ENCODE data around the gene WDR54.
A peak's percentile ranks its signal among the peaks of the same experiment; 100 is the strongest.
"Not testable (repeated sequence)": the region's sequence is repeated elsewhere in the genome, so short reads cannot be mapped to it uniquely, and the experiment has no call there.

WDR54 gene

DNA sequence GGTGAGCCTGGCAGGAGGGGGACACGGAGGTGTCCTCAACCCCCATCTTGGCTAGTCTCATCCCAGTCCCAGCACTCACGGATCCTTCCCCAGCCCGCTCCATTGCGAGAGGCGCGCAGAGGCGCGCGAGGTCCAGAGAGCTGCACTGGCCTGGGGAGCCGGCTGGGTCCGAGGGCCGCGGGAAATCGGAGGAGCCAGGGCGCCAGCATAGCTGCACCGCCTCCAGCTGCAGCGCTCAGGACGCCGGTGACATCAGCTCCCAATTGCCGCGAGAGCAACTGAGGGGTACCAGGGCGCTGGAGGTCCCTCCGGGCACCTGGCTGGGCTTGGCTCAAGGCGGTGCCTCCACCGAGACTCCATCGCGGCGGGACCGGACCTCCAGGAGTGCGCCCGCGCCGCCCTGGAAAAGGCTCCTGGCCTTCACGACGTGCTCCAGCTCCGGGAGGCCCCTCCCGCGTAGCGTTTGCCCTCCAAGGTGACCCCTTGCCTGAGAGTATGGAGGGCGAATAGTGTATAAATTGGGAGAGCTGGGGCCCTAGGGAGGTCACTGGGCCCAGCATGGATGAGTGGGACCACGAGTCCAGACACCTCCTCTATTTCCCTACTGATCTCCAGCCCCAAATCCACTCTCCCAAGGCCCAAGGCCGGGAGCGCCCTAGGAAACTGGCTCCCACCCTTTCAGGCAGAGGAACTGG lies 14.7 kb downstream of the WDR54 start:
- Histone ChIP-seq H3K27ac (ENCODE audit: low read length) (no peak overlapping the region), H3K27me3 (ENCODE audit: low read depth, low read length) (no peaks in the 10 kb centered on the region), H3K36me3 (ENCODE audit: control insufficient read depth in 1 of 2, insufficient read depth in 2 of 2, low read length in 2 of 2) (peaks cover 0 to 14% of the 10 kb centered on the region in 2 donors), H3K4me1 (ENCODE audit: control insufficient read depth in 1 of 2, insufficient read depth in 2 of 2, low read length in 2 of 2) (peaks cover 11 to 44% of the 10 kb centered on the region in 2 donors), H3K4me3 (ENCODE audit: low read depth in 1 of 2, low read length in 2 of 2) (peak overlapping the region in 1 of 2 donors; percentile 11), H3K9me3 (ENCODE audit: control insufficient read depth in 1 of 2, low read length in 2 of 2) (no peaks in the 10 kb centered on the region)

DNA sequence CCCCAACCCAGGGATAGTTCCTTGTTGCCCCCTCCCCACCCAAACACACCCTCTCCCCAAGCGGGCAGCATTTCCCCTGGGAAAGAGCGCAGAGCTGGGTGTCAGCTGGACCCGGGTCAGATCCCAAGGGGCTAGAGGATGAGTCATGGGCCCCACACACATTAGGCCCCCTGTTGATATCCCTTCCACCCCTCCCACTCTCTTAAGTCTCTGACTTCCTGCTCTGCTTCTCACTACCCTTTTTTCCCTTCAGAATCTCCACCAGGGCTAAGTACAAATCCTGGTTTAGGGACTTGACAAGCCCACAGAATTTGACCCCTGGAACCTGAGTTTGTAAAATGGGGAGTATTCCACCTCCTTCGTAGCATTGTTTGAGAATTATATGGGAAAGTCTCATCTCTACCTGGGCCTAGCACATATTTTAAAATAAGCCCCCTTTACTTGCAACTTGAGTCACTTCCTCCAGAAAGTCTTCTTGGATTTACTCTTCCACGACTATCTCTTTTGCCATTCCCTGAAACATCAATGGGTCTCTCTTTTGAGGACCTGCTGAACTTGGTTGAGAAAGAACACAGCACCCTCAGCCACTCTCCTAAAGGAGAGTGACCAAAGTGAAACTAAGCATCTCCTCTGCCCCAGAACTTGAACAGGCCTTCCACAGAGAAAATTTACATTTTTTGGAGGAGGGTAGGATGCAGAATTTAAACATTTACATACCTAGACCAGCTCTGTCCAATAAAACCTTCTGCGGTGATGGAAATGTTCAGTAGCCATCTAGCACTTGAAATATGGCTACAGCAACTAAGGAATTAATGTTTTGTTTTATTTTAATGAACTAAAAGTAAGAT lies 15.5 kb downstream of the WDR54 start:
- peak overlapping the region in 1 of 2 donors; percentile 11 for H3K4me3 ChIP-seq (ENCODE audit: low read depth in 1 of 2, low read length in 2 of 2)
- peaks cover 11 to 46% of the 10 kb centered on the region in 2 donors for H3K4me1 ChIP-seq (ENCODE audit: control insufficient read depth in 1 of 2, insufficient read depth in 2 of 2, low read length in 2 of 2)

DNA sequence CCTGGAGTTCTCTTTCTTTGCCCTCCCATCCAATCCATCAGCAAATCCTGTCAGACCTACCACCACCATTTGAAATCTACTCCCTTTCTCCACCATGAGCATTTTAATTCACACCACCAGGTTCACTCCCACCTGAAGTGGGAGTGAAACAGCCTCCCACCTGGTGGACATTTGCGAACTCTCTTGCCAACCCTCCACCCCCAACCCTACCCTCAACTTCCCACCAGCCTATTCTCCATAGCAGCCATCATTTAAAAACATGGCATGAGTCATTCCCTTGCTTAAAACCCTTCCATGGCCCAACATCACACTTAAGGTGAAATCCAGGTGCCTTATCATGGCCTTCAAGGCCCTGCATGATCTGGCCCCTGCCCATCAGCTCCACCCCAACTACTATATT lies 16.7 kb downstream of the WDR54 start:
- H3K27ac ChIP-seq (ENCODE audit: low read length) = no peak overlapping the region
- peaks cover 11 to 46% of the 10 kb centered on the region in 2 donors for H3K4me1 ChIP-seq (ENCODE audit: control insufficient read depth in 1 of 2, insufficient read depth in 2 of 2, low read length in 2 of 2)
- H3K4me3 ChIP-seq (ENCODE audit: low read depth in 1 of 2, low read length in 2 of 2) = peak overlapping the region; percentile 69 to 70

More for the DNA sequence above, 15.5 kb downstream of the WDR54 start:
- H3K27ac ChIP-seq (ENCODE audit: low read length) = no peak overlapping the region
- no peaks in the 10 kb centered on the region for H3K9me3 ChIP-seq (ENCODE audit: control insufficient read depth in 1 of 2, low read length in 2 of 2)
- H3K27me3 ChIP-seq (ENCODE audit: low read depth, low read length) = peaks cover 2% of the 10 kb centered on the region
- peaks cover 0 to 6% of the 10 kb centered on the region in 2 donors for H3K36me3 ChIP-seq (ENCODE audit: control insufficient read depth in 1 of 2, insufficient read depth in 2 of 2, low read length in 2 of 2)

DNA sequence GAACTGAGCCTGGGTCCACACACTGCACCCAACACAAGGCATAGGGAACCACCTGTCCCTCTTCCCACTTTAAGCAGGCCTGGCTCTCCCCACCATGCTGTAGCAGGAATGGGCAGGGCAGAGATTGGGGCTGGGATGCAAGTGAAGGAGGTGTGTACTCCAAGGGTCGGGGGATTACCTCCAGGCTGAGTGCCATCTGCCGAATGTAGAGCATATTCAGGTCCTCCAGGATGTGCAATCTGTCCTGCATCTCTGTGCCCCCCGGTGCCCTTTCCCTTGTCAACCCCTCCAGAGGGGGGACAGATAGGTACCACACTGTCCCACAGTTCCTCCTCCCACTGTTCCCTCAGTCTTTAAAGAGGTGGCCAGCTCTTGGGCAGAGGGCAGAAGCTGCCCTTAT lies 17.8 kb downstream of the WDR54 start:
- H3K9me3 ChIP-seq (ENCODE audit: control insufficient read depth in 1 of 2, low read length in 2 of 2) = no peaks in the 10 kb centered on the region
- H3K27me3 ChIP-seq (ENCODE audit: low read depth, low read length) = peaks cover 7% of the 10 kb centered on the region
- no peaks in the 10 kb centered on the region for H3K36me3 ChIP-seq (ENCODE audit: control insufficient read depth in 1 of 2, insufficient read depth in 2 of 2, low read length in 2 of 2)
- H3K27ac ChIP-seq (ENCODE audit: low read length) = peak overlapping the region; percentile 72
- H3K4me3 ChIP-seq (ENCODE audit: low read depth in 1 of 2, low read length in 2 of 2) = peak overlapping the region; percentile 69 to 70
- peaks cover 11 to 46% of the 10 kb centered on the region in 2 donors for H3K4me1 ChIP-seq (ENCODE audit: control insufficient read depth in 1 of 2, insufficient read depth in 2 of 2, low read length in 2 of 2)

More for the DNA sequence above, 16.7 kb downstream of the WDR54 start:
- Histone ChIP-seq H3K36me3 (ENCODE audit: control insufficient read depth in 1 of 2, insufficient read depth in 2 of 2, low read length in 2 of 2) (no peaks in the 10 kb centered on the region), H3K9me3 (ENCODE audit: control insufficient read depth in 1 of 2, low read length in 2 of 2) (no peaks in the 10 kb centered on the region), H3K27me3 (ENCODE audit: low read depth, low read length) (peaks cover 7% of the 10 kb centered on the region)

DNA sequence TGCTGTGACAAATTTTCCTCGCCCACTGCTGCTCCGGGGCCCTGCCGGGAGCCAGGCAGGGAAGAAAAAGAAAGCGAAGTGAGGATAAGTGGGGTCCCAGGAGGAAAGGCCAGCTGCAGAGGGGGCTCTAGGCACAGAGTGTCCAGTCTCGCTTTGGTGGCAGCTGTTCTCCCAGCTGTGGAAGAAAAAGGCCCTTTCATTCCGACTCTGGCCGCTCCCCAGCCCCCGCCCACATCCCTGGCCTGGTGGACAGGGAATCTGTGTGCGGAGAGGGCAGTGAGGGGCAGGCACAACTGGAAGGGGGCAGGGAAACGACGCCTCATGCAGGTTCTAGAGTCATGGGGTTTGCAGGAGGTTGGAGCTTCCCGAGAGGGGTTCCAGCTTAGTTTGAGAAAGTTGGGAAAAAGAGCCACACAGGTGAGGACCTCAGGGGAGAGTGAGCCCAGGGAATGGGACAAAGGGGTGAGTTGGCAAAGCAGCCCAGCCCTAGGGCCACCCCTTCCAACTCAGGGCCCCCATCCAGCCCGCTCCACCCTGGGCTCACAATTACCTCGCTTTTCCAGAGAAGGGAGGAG lies 18.4 kb downstream of the WDR54 start:
- Histone ChIP-seq H3K27me3 (ENCODE audit: low read depth, low read length) (peaks cover 7% of the 10 kb centered on the region), H3K27ac (ENCODE audit: low read length) (peak overlapping the region; percentile 72), H3K9me3 (ENCODE audit: control insufficient read depth in 1 of 2, low read length in 2 of 2) (no peaks in the 10 kb centered on the region), H3K36me3 (ENCODE audit: control insufficient read depth in 1 of 2, insufficient read depth in 2 of 2, low read length in 2 of 2) (no peaks in the 10 kb centered on the region), H3K4me1 (ENCODE audit: control insufficient read depth in 1 of 2, insufficient read depth in 2 of 2, low read length in 2 of 2) (peaks cover 11 to 46% of the 10 kb centered on the region in 2 donors), H3K4me3 (ENCODE audit: low read depth in 1 of 2, low read length in 2 of 2) (peak overlapping the region; percentile 69 to 70)

DNA sequence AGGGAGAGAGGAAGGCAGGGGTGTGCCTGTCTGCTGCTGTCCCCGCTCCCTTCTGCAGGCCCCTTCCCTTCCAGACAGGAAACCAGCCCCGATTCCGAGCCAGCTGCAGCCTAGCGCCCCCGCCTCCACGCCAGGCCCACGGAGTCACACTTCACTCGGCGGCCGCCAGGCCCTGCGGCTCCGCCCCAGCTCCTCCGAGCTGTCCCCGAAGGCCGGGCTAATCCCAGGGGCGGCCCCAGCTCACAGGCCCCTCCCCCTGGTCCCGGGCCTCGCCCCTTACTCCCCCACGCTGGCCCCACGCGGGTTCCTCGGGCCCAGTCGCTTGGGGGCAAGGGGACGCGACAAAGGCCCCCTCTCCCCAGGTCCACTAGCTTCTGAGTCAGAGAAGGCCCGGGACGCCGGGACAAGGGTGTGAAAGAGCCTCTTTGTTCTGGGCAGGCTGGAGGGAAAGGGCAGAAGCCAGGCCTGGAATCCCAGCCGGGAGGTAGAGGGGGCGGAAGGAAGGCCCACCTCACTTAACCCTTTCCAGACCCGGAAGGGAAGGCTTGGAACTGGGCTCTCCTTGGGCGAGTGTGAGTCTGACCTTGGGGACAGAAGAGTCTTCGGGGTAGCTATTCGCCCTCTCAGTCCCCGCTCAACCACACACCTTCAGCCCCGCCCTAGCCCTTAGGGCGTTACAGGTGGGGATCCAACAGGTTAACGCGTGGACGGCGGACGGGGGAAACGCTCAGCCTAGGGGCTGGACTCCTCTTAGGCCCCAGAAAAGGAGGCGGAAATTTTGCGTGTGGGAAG lies 19.0 kb downstream of the WDR54 start:
- Histone ChIP-seq H3K4me1 (ENCODE audit: control insufficient read depth in 1 of 2, insufficient read depth in 2 of 2, low read length in 2 of 2) (peaks cover 11 to 46% of the 10 kb centered on the region in 2 donors), H3K27me3 (ENCODE audit: low read depth, low read length) (peaks cover 7% of the 10 kb centered on the region), H3K9me3 (ENCODE audit: control insufficient read depth in 1 of 2, low read length in 2 of 2) (no peaks in the 10 kb centered on the region), H3K4me3 (ENCODE audit: low read depth in 1 of 2, low read length in 2 of 2) (peak overlapping the region; percentile 69 to 70), H3K36me3 (ENCODE audit: control insufficient read depth in 1 of 2, insufficient read depth in 2 of 2, low read length in 2 of 2) (no peaks in the 10 kb centered on the region), H3K27ac (ENCODE audit: low read length) (peak overlapping the region; percentile 91)

DNA sequence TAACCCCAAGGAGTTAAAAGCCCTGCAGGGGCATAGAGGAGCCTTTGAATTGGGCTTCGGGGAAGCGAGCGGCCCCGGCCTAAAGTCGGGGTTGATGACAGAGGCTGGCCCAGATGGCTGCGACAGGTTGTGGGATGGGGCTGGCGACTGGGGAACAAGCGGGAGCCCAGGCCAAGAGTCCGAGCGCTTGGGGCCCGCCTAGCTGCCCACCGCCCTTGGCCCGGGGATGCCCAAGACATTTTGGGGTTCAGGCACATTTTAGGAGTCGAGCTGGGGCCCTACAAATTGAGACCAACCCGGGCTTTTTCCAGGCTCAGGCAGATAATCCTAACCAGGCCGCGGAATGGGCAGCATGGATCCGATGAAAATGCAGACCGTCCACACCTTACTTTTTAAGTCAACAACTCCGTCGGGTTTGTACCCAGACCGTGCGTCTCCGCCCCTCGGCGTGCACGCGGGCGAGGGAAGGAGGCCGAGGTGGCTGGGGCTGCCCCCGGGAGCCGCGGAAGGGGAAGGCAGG lies 19.7 kb downstream of the WDR54 start:
- no peaks in the 10 kb centered on the region for H3K36me3 ChIP-seq (ENCODE audit: control insufficient read depth in 1 of 2, insufficient read depth in 2 of 2, low read length in 2 of 2)
- peaks cover 7% of the 10 kb centered on the region for H3K27me3 ChIP-seq (ENCODE audit: low read depth, low read length)
- peak overlapping the region; percentile 91 for H3K27ac ChIP-seq (ENCODE audit: low read length)
- H3K4me3 ChIP-seq (ENCODE audit: low read depth in 1 of 2, low read length in 2 of 2) = peak overlapping the region; percentile 69 to 70
- H3K4me1 ChIP-seq (ENCODE audit: control insufficient read depth in 1 of 2, insufficient read depth in 2 of 2, low read length in 2 of 2) = peaks cover 11 to 45% of the 10 kb centered on the region in 2 donors
- H3K9me3 ChIP-seq (ENCODE audit: control insufficient read depth in 1 of 2, low read length in 2 of 2) = no peaks in the 10 kb centered on the region

DNA sequence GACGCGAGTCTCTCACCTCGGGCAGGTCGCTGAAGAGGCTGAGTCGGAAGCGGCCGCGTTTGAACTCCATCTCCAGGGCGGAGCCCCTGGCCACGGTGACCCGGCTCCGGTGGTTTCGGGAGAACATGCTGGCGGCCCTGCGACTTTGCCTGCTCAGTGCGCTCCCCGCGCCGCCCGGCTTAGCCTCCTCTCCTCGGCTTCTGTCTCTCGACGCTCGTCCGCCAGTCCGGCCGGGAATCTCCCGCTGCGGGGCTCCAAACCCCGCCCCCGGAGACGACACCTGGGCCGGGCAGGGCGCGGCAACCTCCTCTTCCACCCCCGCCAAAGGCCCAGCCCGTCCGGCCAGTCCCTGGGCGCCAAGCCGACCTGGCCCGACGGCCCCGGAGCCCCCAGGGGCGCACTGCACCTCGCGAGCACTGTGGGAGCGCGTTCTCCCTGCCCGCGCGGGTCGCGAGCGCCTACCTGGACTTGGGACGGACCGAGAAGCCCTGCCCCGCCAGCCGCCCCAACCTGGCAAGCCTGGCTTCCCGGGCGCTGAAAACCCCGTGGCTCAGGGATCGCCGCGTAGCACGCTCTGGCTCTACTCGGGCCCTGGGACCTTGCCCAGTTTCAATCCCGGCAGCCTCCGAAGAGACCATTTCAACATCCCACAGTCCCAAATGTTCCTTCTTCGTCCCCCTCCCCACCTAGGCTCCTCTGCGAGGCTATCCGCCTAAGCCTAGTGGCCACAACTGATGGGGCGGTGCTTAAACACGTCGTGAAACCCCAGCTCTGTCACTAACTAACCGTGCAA lies 20.4 kb downstream of the WDR54 start, which contains the start of gene RTKN:
TSS of gene RTKN (minus strand) at position 248 of the 793 bp plus-strand sequence. CDS start at position 127, 121 bp downstream.
- H3K9me3 ChIP-seq (ENCODE audit: control insufficient read depth in 1 of 2, low read length in 2 of 2) = no peaks in the 10 kb centered on the region
- peaks cover 7% of the 10 kb centered on the region for H3K27me3 ChIP-seq (ENCODE audit: low read depth, low read length)
- peak within 1 kb of the TSS; percentile 69 to 70 for H3K4me3 ChIP-seq (ENCODE audit: low read depth in 1 of 2, low read length in 2 of 2)
- peaks cover 11 to 39% of the 10 kb centered on the region in 2 donors for H3K4me1 ChIP-seq (ENCODE audit: control insufficient read depth in 1 of 2, insufficient read depth in 2 of 2, low read length in 2 of 2)
- no peaks in the 10 kb centered on the region for H3K36me3 ChIP-seq (ENCODE audit: control insufficient read depth in 1 of 2, insufficient read depth in 2 of 2, low read length in 2 of 2)
- H3K27ac ChIP-seq (ENCODE audit: low read length) = peak within 1 kb of the TSS; percentile 91

DNA sequence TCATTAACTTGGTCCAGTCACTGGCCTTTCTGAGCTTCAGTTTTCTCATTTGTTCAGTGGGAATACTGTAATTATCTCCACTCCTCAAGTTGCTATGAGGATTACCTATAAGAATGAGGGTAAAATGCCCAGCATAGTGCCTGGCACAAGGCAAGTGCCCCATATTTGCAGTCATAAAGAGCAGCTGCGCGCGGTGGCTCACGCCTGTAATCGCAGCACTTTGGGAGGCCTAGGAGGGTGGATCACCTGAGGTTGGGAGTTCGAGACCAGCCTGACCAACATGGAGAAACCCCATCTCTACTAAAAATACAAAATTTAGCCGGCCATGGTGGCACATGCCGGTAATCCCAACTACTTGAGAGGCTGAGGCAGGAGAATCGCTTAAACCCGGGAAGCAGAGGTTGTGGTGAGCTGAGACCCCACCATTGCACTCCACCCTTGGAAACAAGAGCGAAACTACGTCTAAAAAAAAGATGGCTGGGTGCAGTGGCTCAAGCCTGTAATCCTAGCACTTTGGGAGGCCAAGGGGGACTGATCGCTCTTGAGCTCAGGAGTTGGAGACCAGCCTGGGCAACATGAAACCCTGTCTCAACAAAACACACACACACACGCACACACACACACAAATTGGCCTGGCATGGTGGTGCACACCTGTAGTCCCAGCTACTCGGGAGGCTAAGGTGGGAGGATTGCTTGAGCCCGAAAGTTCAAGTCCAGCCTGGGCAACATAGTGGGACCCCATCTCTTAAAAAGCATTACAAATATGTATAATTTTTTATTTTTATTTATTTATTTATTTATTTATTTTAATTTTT lies 21.2 kb downstream of the WDR54 start:
- H3K27ac ChIP-seq (ENCODE audit: low read length) = peak overlapping the region; percentile 63
- not testable (repeated sequence) for H3K27me3 ChIP-seq (ENCODE audit: low read depth, low read length); H3K36me3 ChIP-seq (ENCODE audit: control insufficient read depth in 1 of 2, insufficient read depth in 2 of 2, low read length in 2 of 2); H3K9me3 ChIP-seq (ENCODE audit: control insufficient read depth in 1 of 2, low read length in 2 of 2)
- H3K4me3 ChIP-seq (ENCODE audit: low read depth in 1 of 2, low read length in 2 of 2) = peak overlapping the region; percentile 50 to 70
- peaks cover 11 to 33% of the 10 kb centered on the region in 2 donors for H3K4me1 ChIP-seq (ENCODE audit: control insufficient read depth in 1 of 2, insufficient read depth in 2 of 2, low read length in 2 of 2)

All from muscle layer of duodenum (tissue), 2 donors.